ENCODE measurements around the gene SPIRE1.

Gene SPIRE1

DNA sequence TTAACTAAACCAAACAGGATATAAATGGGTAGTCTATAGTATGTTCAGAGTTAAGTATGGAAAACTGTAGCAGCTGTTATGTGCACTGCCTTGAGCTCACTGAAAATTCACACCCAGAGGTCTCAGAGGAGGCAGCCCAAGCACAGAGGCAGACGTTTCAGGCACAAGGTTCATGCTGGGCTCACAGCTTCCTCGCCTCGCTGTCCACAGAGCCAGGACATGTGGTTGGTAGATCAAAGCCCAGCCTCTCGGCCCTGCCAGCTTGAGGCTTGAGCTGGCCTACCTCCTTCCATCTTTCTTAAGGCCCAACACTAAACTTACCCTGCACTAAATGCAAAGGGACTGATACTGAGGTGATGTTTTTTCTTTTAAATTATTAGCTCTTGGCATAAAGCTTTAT lies 206.5 kb downstream of the SPIRE1 start:
- H3F3A ChIP-seq (ENCODE audit: low read depth), result no peaks in the 10 kb centered on the region
- H3K9ac ChIP-seq (ENCODE audit: low read depth, low read length, poor library complexity, severe bottlenecking), result no peak overlapping the region
- H2AFZ ChIP-seq (ENCODE audit: low read length), result no peak overlapping the region
- no peaks in the 10 kb centered on the region for H3K36me3 ChIP-seq (ENCODE audit: insufficient read depth, low read length)
- H4K20me1 ChIP-seq (ENCODE audit: insufficient read depth, low read length, poor library complexity, severe bottlenecking), result no peaks in the 10 kb centered on the region
- H3K4me2 ChIP-seq (ENCODE audit: low read depth, low read length, poor library complexity, severe bottlenecking), result no peak overlapping the region
- no peaks in the 10 kb centered on the region for H3K79me2 ChIP-seq (ENCODE audit: insufficient read depth, low read length)
- TF ChIP-seq, protein P1, sequence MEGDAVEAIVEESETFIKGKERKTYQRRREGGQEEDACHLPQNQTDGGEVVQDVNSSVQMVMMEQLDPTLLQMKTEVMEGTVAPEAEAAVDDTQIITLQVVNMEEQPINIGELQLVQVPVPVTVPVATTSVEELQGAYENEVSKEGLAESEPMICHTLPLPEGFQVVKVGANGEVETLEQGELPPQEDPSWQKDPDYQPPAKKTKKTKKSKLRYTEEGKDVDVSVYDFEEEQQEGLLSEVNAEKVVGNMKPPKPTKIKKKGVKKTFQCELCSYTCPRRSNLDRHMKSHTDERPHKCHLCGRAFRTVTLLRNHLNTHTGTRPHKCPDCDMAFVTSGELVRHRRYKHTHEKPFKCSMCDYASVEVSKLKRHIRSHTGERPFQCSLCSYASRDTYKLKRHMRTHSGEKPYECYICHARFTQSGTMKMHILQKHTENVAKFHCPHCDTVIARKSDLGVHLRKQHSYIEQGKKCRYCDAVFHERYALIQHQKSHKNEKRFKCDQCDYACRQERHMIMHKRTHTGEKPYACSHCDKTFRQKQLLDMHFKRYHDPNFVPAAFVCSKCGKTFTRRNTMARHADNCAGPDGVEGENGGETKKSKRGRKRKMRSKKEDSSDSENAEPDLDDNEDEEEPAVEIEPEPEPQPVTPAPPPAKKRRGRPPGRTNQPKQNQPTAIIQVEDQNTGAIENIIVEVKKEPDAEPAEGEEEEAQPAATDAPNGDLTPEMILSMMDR (conservative IDR thresholded peaks at IDR 0.05; ENCODE audit: low read length), result no peak
- no peak for TF ChIP-seq EZH2phosphoT487 (IDR thresholded peaks at IDR 0.05; ENCODE audit: borderline replicate concordance)
- H3K9me2 ChIP-seq (replicated peaks; ENCODE audit: low read depth, low read length), result no peaks in the 10 kb centered on the region
- no peaks in the 10 kb centered on the region for H3K4me1 ChIP-seq (ENCODE audit: insufficient read depth, low read length, poor library complexity, severe bottlenecking)
- H3K9me3 ChIP-seq (ENCODE audit: insufficient read depth, low read depth, low read length), result no peaks in the 10 kb centered on the region
- no peaks in the 10 kb centered on the region for H3K27me3 ChIP-seq (ENCODE audit: insufficient read depth, low read length, poor library complexity, severe bottlenecking)
- H3K4me3 ChIP-seq (ENCODE audit: low read length, poor library complexity, severe bottlenecking), result no peak overlapping the region

DNA sequence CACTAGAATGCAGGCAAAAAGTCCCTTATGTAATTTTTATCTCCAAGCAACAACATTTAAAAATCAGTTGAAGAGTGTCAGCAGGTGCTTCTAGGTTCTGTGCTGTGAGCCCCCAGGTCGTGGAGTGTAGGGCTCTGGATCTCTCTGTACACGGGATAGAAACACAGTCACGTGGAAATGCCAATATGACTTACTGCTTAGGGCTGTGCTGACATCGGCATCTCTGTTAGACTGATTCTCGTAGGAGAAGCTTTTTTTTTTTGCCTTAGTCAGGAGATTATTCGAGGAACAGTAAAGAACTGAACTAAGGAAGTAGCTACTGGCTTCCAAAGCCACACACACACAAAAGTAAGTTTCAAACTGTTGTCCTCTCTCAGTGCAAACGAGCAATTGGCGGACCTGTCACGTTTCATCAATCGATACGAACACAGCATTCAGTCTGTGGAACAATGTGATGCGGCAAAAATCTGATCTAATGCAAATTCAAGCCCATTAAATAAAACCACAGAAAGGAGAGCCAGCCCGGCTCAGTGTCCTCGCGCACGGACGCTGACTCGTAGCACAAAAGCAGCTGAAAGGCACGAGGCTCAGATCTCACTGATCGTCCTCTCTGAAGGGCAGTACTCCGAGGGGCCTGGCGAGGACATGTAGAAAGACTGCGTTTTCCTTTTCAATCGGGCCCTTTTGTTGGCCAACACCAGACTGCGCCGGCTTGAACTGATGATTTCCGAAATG lies 208.7 kb downstream of the SPIRE1 start:
- no peaks in the 10 kb centered on the region for H3K9me2 ChIP-seq (replicated peaks; ENCODE audit: low read depth, low read length)
- no peaks in the 10 kb centered on the region for H3K27me3 ChIP-seq (ENCODE audit: insufficient read depth, low read length, poor library complexity, severe bottlenecking)
- no peaks in the 10 kb centered on the region for H3K9me3 ChIP-seq (ENCODE audit: insufficient read depth, low read depth, low read length)
- H3K4me3 ChIP-seq (ENCODE audit: low read length, poor library complexity, severe bottlenecking), result no peak overlapping the region
- H3K79me2 ChIP-seq (ENCODE audit: insufficient read depth, low read length), result no peaks in the 10 kb centered on the region
- no peak overlapping the region for H2AFZ ChIP-seq (ENCODE audit: low read length)
- H3K36me3 ChIP-seq (ENCODE audit: insufficient read depth, low read length), result no peaks in the 10 kb centered on the region
- no peak overlapping the region for H3K9ac ChIP-seq (ENCODE audit: low read depth, low read length, poor library complexity, severe bottlenecking)
- no peak overlapping the region for H3K4me2 ChIP-seq (ENCODE audit: low read depth, low read length, poor library complexity, severe bottlenecking)
- no peaks in the 10 kb centered on the region for H3K4me1 ChIP-seq (ENCODE audit: insufficient read depth, low read length, poor library complexity, severe bottlenecking)
- TF ChIP-seq EZH2phosphoT487 (IDR thresholded peaks at IDR 0.05; ENCODE audit: borderline replicate concordance), result no peak
- TF ChIP-seq, protein P1 (conservative IDR thresholded peaks at IDR 0.05; ENCODE audit: low read length), result no peak
- no peaks in the 10 kb centered on the region for H4K20me1 ChIP-seq (ENCODE audit: insufficient read depth, low read length, poor library complexity, severe bottlenecking)
- no peaks in the 10 kb centered on the region for H3F3A ChIP-seq (ENCODE audit: low read depth)

DNA sequence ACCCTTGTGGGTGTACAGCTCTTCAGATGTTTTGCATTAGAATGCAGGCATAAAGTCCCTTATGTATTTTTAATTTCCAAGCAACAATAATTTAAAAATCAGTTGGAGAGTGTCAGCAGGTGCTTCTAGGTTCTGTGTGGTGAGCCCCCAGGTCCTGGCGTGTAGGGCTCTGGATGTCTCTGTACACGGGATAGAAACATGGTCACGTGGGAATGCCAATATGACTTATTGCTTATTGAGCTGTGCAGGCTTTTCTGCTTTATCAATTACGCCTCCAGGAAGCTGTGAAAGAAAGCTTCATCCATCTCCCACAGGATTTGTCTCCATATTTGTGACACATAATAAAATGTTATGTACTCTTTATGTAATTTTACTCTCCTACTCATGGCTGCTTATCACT lies 212.4 kb downstream of the SPIRE1 start:
- Histone ChIP-seq H3K9ac (ENCODE audit: low read depth, low read length, poor library complexity, severe bottlenecking) (no peak overlapping the region), H3K36me3 (ENCODE audit: insufficient read depth, low read length) (no peaks in the 10 kb centered on the region), H3K27me3 (ENCODE audit: insufficient read depth, low read length, poor library complexity, severe bottlenecking) (no peaks in the 10 kb centered on the region), H3F3A (ENCODE audit: low read depth) (no peaks in the 10 kb centered on the region), H3K9me2 (replicated peaks; ENCODE audit: low read depth, low read length) (no peaks in the 10 kb centered on the region), H3K4me3 (ENCODE audit: low read length, poor library complexity, severe bottlenecking) (no peak overlapping the region), H3K4me2 (ENCODE audit: low read depth, low read length, poor library complexity, severe bottlenecking) (no peak overlapping the region), H3K9me3 (ENCODE audit: insufficient read depth, low read depth, low read length) (no peaks in the 10 kb centered on the region), H4K20me1 (ENCODE audit: insufficient read depth, low read length, poor library complexity, severe bottlenecking) (no peaks in the 10 kb centered on the region), H2AFZ (ENCODE audit: low read length) (no peak overlapping the region), H3K4me1 (ENCODE audit: insufficient read depth, low read length, poor library complexity, severe bottlenecking) (no peaks in the 10 kb centered on the region), H3K79me2 (ENCODE audit: insufficient read depth, low read length) (no peaks in the 10 kb centered on the region)
- TF ChIP-seq, protein P1 (conservative IDR thresholded peaks at IDR 0.05; ENCODE audit: low read length), result no peak
- TF ChIP-seq EZH2phosphoT487 (IDR thresholded peaks at IDR 0.05; ENCODE audit: borderline replicate concordance), result no peak

All from Loucy (cell line).